GM23338 (cell line): ENCODE measurements around the gene LGALS12. TPM values are rescaled to one million over a fixed set of nuclear protein-coding genes. Genes with fewer than 3 reads are reported as not detected.

Experiments used
- ATAC-seq: fragments of 200-7000 bp; cut with Tn5 transposase; 3 replicates; pipeline ENCODE4 v1.9.1; 2020
- DNase-seq: peaks from one replicate; pipeline ENCODE4 v3.0.0-alpha.2; 2015; ENCODE audit warnings: low spot score
- H2AFZ ChIP-seq: fragments of 200-600 bp; sonication (generic); 2 replicates; pipeline ENCODE4 v1.8.0; 2016; ENCODE audit warnings: antibody characterized with exemption, mild to moderate bottlenecking, moderate library complexity
- H3F3A ChIP-seq: fragments of 200-600 bp; sonication (generic); replicated peaks from 2 replicates; pipeline ENCODE4 v1.8.0; 2017; ENCODE audit warnings: antibody characterized with exemption, mixed run types, low read depth
- H3K27ac ChIP-seq: fragments of 200-600 bp; sonication (generic); 2 replicates; pipeline ENCODE4 v1.6.1; 2016; ENCODE audit warnings: low read depth
- H3K27me3 ChIP-seq: fragments of 200-600 bp; sonication (generic); 2 replicates; pipeline ENCODE4 v1.8.0; 2016; ENCODE audit warnings: mild to moderate bottlenecking, mixed run types, moderate library complexity; ENCODE audit not compliant: insufficient read depth
- H3K36me3 ChIP-seq: fragments of 200-600 bp; sonication (generic); 2 replicates; pipeline ENCODE4 v1.8.0; 2016; ENCODE audit warnings: mild to moderate bottlenecking; ENCODE audit not compliant: insufficient read depth
- H3K4me1 ChIP-seq: fragments of 200-600 bp; sonication (generic); 2 replicates; pipeline ENCODE4 v1.8.0; 2016; ENCODE audit warnings: mild to moderate bottlenecking, moderate library complexity; ENCODE audit not compliant: insufficient read depth
- H3K4me2 ChIP-seq: fragments of 200-600 bp; sonication (generic); 2 replicates; pipeline ENCODE4 v1.7.1; 2017; ENCODE audit warnings: mixed run types
- H3K4me3 ChIP-seq: fragments of 200-600 bp; sonication (generic); 2 replicates; pipeline ENCODE4 v1.6.1; 2016; ENCODE audit warnings: mixed run types
- H3K79me2 ChIP-seq: fragments of 200-600 bp; sonication (generic); replicated peaks from 2 replicates; pipeline ENCODE4 v1.8.0; 2017; ENCODE audit warnings: mild to moderate bottlenecking; ENCODE audit not compliant: insufficient read depth
- H3K9me2 ChIP-seq: fragments of 200-600 bp; sonication (generic); 2 replicates; pipeline ENCODE4 v1.8.0; 2017; ENCODE audit not compliant: insufficient read depth
- H4K20me1 ChIP-seq: fragments of 200-600 bp; sonication (generic); replicated peaks from 2 replicates; pipeline ENCODE4 v1.8.0; 2017; ENCODE audit warnings: mild to moderate bottlenecking; ENCODE audit not compliant: insufficient read depth
- H3K27ac Mint-ChIP-seq: 2 replicates; pipeline ENCODE4 v1.8.0; 2020; ENCODE audit warnings: inconsistent platforms, mild to moderate bottlenecking, moderate library complexity, mixed read lengths
- H3K27me3 Mint-ChIP-seq: 3 replicates; pipeline ENCODE4 v1.8.0; 2022; ENCODE audit warnings: low read depth, mild to moderate bottlenecking, moderate library complexity, mixed read lengths, inconsistent platforms; ENCODE audit not compliant: insufficient read depth, poor library complexity
- H3K36me3 Mint-ChIP-seq: 3 replicates; pipeline ENCODE4 v1.8.0; 2021; ENCODE audit warnings: low read depth, mild to moderate bottlenecking, inconsistent platforms, moderate library complexity, mixed read lengths
- H3K4me1 Mint-ChIP-seq: 3 replicates; pipeline ENCODE4 v1.8.0; 2020; ENCODE audit warnings: mild to moderate bottlenecking, inconsistent platforms, mixed read lengths
- H3K4me3 Mint-ChIP-seq: 3 replicates; pipeline ENCODE4 v1.8.0; 2021; ENCODE audit warnings: moderate library complexity, mild to moderate bottlenecking, inconsistent platforms, mixed read lengths
- H3K9me3 Mint-ChIP-seq: 3 replicates; pipeline ENCODE4 v1.8.0; 2020; ENCODE audit warnings: moderate library complexity, mild to moderate bottlenecking, inconsistent platforms, mixed read lengths
- CTCF ChIP-seq, 2 experiments: fragments of 200-600 bp in 1 of 2; sonication (generic) in 1 of 2; conservative IDR thresholded peaks; 2 replicates each; pipeline versions ENCODE4 v1.5.1 to v1.6.1; 2016 to 2017; ENCODE audit warnings: antibody characterized with exemption in 2 of 2, low read depth in 2 of 2, mild to moderate bottlenecking in 2 of 2, moderate library complexity in 1 of 2
- ETS1 ChIP-seq: IDR thresholded peaks from 2 replicates; pipeline ENCODE4 v1.6.1; 2016; ENCODE audit warnings: antibody characterized with exemption
- EZH2 ChIP-seq: fragments of 200-600 bp; sonication (generic); IDR thresholded peaks from one replicate; pipeline ENCODE4 v1.8.0; 2017; ENCODE audit warnings: antibody characterized with exemption, mild to moderate bottlenecking, low read depth; ENCODE audit not compliant: unreplicated experiment
- JUNB ChIP-seq: IDR thresholded peaks from one replicate; pipeline ENCODE4 v1.6.1; 2016; ENCODE audit warnings: antibody characterized with exemption; ENCODE audit not compliant: unreplicated experiment
- NANOG ChIP-seq: IDR thresholded peaks from 2 replicates; pipeline ENCODE4 v1.6.1; 2016; ENCODE audit warnings: antibody characterized with exemption, borderline replicate concordance
- POLR2AphosphoS5 ChIP-seq: IDR thresholded peaks from 2 replicates; pipeline ENCODE4 v1.6.1; 2016; ENCODE audit warnings: antibody characterized with exemption, low read depth
- ZNF114 ChIP-seq: fragments of 250-450 bp; sonication (Bioruptor Pico); IDR thresholded peaks from 2 replicates; pipeline ENCODE4 v1.5.0; 2020; ENCODE audit warnings: mild to moderate bottlenecking, moderate library complexity
- ZNF331 ChIP-seq: fragments of 250-450 bp; sonication (Bioruptor Pico); IDR thresholded peaks from 2 replicates; pipeline ENCODE4 v1.5.0; 2020; ENCODE audit warnings: low read depth, mild to moderate bottlenecking, moderate library complexity
- ZNF462 ChIP-seq: fragments of 250-450 bp; sonication (Bioruptor Pico); IDR thresholded peaks from 2 replicates; pipeline ENCODE4 v1.5.0; 2020; ENCODE audit warnings: mild to moderate bottlenecking, moderate library complexity
- polyA plus RNA-seq: library from polyadenylated mRNA; unstranded; fragments of >200 nt; fragmentation: Nextera tagmentation; extraction: Ambion mirVana; gene quantifications from 2 replicates; pipeline ENCODE4 v1.2.1, GENCODE V29; 2016
- total RNA-seq: library from RNA; depleted of rRNA; stranded (reverse); fragments of >200 nt; shearing (Covaris generic); gene quantifications from 2 replicates; pipeline ENCODE4 v1.2.3, GENCODE V29; 2014

LGALS12 gene
- total and polyA plus RNA-seq, 2 experiments from 2014 or later: 0.94 to 1.2 TPM

GRCh38 chr11:63478896-63479295 is 27.0 kb upstream of the LGALS12 start:
- peaks cover 7% of the 10 kb centered on the region for H3K27me3 Mint-ChIP-seq
- Histone ChIP-seq H3K79me2 (no peaks in the 10 kb centered on the region), H3K9me2 (no peaks in the 10 kb centered on the region), H3K27me3 (no peaks in the 10 kb centered on the region), H3K4me1 (no peaks in the 10 kb centered on the region), H3K36me3 (0 out of 2 replicates have a peak, but pooled peaks cover 5% of the 10 kb centered on the region), H4K20me1 (no peaks in the 10 kb centered on the region), H3K4me3 (no peak overlapping the region), H3K4me2 (no peak overlapping the region), H3K27ac (no peak overlapping the region), H3F3A (no peaks in the 10 kb centered on the region), H2AFZ (no peak overlapping the region)
- TF ChIP-seq ZNF114 (CRISPR knock-in tag) (no peak), CTCF (conservative IDR thresholded peaks at IDR 0.05; ENCODE audit: low read depth in 2 of 2) (peak; percentile 98 to 100), ZNF331 (CRISPR knock-in tag) (no peak), POLR2AphosphoS5 (no peak)
- ATAC-seq (peak; percentile 97), DNase-seq (peak; percentile 89)
- peaks cover 1% of the 10 kb centered on the region for H3K9me3 Mint-ChIP-seq
- peaks cover 8% of the 10 kb centered on the region; the same call in 2 of the 3 replicates for H3K36me3 Mint-ChIP-seq
- no peaks in the 10 kb centered on the region for H3K4me1 Mint-ChIP-seq
- H3K4me3 Mint-ChIP-seq: no peak overlapping the region
- no peak overlapping the region for H3K27ac Mint-ChIP-seq

- H3K36me3 Mint-ChIP-seq: peaks cover 11% of the 10 kb centered on the region; the same call in 2 of the 3 replicates
Measured at GRCh38 chr11:63480039-63480438, 25.8 kb upstream of the LGALS12 start.

More at GRCh38 chr11:63480039-63480438, 25.8 kb upstream of the LGALS12 start:
- H3K4me2 ChIP-seq: no peak overlapping the region
- H3K4me3 ChIP-seq: no peak overlapping the region
- Mint-ChIP-seq H3K27ac (no peak overlapping the region), H3K4me1 (no peaks in the 10 kb centered on the region), H3K4me3 (no peak overlapping the region), H3K27me3 (peaks cover 7% of the 10 kb centered on the region), H3K9me3 (peaks cover 11% of the 10 kb centered on the region)
- H4K20me1 ChIP-seq: no peaks in the 10 kb centered on the region
- H3K79me2 ChIP-seq: no peaks in the 10 kb centered on the region
- no peak overlapping the region for H2AFZ ChIP-seq
- DNase-seq (no peak), ATAC-seq (no peak)
- 0 out of 2 replicates have a peak, but pooled peaks cover 5% of the 10 kb centered on the region for H3K36me3 ChIP-seq
- H3F3A ChIP-seq: no peaks in the 10 kb centered on the region
- no peak overlapping the region for H3K27ac ChIP-seq
- no peaks in the 10 kb centered on the region for H3K9me2 ChIP-seq
- no peaks in the 10 kb centered on the region for H3K27me3 ChIP-seq
- no peak for TF ChIP-seq ZNF114 (CRISPR knock-in tag)
- TF ChIP-seq CTCF (conservative IDR thresholded peaks at IDR 0.05; ENCODE audit: low read depth in 2 of 2): no peak
- TF ChIP-seq JUNB: no peak
- TF ChIP-seq EZH2: no peak
- no peak for TF ChIP-seq ZNF331 (CRISPR knock-in tag)
- TF ChIP-seq NANOG: no peak
- TF ChIP-seq ETS1: no peak
- TF ChIP-seq ZNF462: no peak
- no peaks in the 10 kb centered on the region for H3K4me1 ChIP-seq
